Hematopoietic multipotent progenitor cell treated with erythropoietin and hydrocortisone succinate and interleukin-3 and kit ligand, for 15 days (in vitro differentiated cells): Measurements from ENCODE around the gene ZSCAN10.
A peak's percentile ranks its signal among the peaks of the same experiment; 100 is the strongest.
"Not testable (repeated sequence)": the region's sequence is repeated elsewhere in the genome, so short reads cannot be mapped to it uniquely, and the experiment has no call there.

Experiments used
- DNase-seq: peaks from one replicate; pipeline ENCODE4 v3.0.0-alpha.2; 2015; ENCODE audit warnings: low spot score

The ZSCAN10 gene

GRCh38 chr16:3063625-3064386 is 35.3 kb downstream of the ZSCAN10 start:
- no peak for DNase-seq

DNA sequence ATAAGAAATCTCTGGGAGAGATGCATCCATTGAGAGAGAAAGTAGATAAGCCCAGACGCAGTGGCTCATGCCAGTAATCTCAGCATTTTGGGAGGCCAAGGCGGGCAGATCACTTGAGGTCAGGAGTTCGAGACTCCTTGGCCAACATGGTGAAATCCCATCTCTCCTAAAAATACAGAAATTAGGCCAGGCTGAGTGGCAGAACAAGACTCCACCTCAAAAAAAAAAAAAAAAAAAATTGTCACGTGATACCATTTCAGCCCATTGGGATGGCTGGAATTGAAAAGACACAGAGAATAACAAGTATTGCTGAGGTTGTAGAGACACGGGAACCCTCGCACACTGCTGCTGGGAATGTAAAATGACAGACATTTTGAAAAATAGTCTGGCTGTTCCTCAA is 36.5 kb downstream of the ZSCAN10 start:
- DNase-seq = no peak

- no peak for DNase-seq
These were observed 38.6 kb downstream of the ZSCAN10 start for GRCh38 chr16:3060339-3061127.

- no peak for DNase-seq
These were observed 39.3 kb downstream of the ZSCAN10 start for GRCh38 chr16:3059723-3060242.

- DNase-seq = peak; percentile 77
These were observed 39.9 kb downstream of the ZSCAN10 start for GRCh38 chr16:3059041-3059722.

GRCh38 chr16:3058139-3059030 is 40.7 kb downstream of the ZSCAN10 start:
- DNase-seq = no peak

DNA sequence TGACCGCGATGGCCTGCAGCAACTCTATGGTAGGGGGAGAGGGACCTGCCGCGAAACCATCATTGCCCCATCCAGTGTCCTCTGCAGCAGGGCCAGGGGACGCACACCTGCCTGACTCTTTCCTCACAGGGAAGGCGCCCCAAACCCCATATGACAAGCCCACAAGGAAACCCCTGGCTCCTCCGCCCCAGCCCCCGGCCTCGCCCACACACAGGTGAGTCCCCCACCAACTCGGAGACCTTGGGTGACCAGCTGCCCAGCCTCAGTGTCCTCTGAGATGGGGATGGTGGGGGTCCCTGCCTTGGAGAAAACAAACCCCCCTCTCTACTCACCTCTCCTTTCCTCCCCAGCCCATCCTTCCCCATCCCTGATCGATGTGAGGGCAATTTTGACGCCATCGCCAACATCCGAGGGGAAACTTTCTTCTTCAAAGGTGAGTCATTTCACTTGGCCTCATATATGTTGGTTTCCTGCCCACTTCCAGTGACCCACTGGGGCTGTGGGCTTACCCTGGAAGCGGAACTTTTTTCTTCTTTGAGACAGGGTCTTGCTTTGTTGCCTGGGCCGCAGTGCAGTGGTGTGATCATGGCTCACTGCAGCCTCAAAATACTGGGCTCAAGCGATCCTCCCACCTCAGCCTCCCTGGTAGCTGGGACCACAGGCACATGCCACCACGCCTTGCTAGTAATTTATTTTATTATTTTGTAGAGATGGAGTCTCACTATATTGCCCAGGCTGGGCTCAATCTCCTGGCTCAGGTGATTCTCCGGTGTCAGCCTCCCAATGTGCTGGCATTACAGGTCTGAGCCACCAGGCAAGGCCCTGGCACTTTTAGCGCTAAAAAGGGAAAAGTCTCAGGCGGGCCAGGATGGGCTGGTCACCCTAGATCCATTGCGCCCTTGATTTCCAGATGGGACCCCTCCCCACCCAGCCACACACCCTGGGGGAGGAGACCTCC is 41.6 kb downstream of the ZSCAN10 start:
- no peak for DNase-seq

- DNase-seq = no peak
These were observed 42.5 kb downstream of the ZSCAN10 start for GRCh38 chr16:3056336-3057180.

GRCh38 chr16:3055734-3056115 is 43.4 kb downstream of the ZSCAN10 start:
- not testable (repeated sequence) for DNase-seq

DNA sequence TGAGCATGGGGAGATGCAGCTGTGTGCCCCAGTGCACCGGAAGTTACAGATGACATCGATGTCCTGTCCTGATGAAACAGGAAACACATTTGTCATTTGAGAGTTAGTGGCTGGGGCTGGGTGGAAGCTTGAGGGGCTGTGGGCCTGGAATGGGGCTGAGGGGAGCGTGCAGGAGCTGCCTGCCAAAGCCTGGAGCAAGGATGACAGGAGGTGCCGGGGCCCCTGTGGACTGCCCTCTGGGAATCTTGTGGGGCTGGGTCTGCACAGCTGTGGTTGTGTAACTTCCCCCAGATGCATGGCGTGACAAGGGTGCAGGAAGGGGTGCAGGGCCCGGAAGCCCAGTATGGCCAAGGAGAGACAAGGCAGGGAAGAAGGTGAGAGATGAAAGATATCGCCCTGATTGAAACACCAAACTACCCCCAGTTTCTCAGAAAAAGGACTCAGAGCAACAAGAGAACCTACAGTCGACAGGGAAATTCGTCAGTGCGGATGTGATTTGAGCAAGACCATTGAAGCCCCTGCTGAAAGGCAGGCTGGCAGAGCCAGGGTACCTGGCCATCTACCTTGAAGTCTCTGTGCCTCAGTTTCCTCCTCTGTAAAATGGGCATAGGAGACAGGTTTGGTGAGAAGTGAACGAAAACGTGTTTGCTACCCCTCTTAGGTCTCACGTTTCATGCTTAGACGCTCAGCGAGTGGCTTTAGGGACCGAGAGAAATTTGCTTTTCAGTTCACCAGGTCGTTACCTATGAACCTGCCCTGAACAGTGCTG is 43.9 kb downstream of the ZSCAN10 start:
- no peak for DNase-seq

GRCh38 chr16:3053330-3053710 is 45.8 kb downstream of the ZSCAN10 start:
- not testable (repeated sequence) for DNase-seq

DNA sequence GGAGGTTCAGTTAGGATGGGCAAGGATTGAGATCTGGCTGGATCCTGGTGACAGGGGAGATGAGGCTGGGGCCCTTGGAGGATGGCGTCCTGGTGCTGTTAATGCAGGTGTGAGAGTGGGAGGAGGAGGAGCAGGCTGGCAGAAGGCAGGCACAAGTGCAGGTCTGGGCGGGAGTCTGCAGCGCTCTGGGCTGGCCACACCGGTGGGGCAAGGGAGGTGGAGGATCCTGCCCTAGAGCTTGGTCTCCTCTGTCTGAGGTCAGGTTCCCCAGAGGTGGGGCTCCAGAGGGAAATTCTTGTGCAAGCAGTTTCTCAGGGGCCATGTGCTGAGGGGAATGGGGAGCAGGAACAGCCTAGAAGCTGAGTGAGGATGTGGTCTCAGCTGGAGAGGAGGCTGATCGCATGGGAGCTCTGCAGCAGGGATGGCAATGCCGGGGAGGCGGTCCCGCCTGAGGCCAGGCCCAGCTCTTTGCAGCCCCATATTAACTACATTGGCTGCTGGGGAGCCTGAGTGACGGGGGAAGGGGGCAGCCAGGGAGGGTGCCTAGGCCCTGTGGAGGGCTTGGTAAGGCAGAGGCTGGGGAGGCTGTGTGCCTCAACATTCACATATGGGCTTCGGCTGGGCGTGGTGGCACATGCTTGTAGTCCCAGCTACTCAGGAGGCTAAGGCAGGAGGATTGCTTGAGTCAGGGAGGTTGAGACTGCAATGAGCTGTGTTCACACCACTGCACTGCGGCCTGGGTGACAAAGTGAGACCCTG is 46.3 kb downstream of the ZSCAN10 start:
- DNase-seq = not testable (repeated sequence)

DNA sequence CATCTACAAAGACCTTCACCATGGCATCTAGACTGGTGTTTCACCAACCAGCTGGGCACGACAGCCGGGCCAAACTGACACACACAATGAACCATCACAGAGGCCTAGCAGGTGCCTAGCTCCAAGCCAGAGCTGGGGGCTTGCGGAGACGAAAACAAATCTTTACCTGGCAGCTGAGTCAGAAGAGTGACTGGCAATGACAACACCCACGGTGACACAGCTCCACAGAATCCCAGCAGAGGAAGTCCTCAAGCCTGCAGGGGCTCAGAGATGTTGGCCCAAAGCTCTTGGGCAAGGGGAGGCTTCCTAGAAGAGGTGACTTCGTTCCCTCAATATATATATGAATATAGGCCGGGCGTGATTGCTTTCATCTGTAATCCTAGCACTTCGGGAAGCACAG is 47.6 kb downstream of the ZSCAN10 start:
- DNase-seq = no peak

DNA sequence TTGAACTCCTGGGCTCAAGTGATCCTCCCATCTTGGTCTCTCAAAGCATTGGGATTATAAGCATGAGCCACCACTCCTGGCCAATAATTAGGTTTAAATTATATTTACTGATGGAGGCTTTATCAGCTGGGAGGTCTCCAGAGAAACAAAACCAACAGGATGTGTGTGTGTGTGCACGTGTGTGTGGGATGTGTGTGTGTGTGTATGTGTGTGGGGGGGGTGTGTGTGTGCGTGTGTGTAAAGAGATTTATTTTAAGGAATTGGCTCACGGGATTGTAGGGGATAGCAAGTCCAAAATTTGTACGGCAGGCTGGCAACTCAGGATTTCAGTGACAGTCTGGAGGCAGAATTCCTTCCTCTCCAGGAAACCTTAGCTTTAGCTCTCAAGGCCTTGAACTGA is 48.1 kb downstream of the ZSCAN10 start:
- no peak for DNase-seq

DNA sequence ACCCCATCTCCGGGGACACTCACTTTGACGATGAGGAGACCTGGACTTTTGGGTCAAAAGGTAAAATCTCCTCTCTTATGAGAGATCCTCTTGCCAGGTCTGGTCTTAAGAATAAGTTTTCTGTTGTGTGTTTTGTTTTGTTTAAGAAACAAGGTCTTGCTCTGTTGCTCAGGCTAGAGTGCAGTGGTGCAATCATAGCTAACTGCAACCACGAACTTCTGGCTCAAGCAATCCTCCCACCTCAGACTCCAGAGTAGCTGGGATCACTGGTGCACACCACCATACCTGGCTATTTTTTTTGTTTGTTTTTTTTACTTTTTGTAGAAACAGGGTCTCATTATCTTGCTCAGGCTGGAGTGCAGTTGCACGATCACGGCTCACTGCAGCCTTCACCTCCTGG is 48.6 kb downstream of the ZSCAN10 start:
- no peak for DNase-seq

- DNase-seq = no peak
These were observed 49.1 kb downstream of the ZSCAN10 start for GRCh38 chr16:3049921-3050481.

DNA sequence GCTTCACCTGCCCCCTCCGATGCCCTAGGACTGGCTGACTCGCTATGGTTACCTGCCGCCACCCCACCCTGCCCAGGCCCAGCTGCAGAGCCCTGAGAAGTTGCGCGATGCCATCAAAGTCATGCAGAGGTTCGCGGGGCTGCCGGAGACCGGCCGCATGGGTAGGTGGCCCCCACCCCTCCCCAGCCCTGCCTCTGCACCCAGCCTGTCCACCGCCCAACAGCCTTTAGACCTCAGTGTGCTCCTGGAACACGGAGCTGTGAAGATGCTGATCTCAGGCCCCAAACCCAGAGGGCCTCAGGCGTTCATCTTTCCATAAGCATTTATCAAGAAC is 51.7 kb downstream of the ZSCAN10 start:
- DNase-seq = no peak
